H1 (cell line): Measurements from ENCODE around the gene PAQR4. TPM values are rescaled to one million over a fixed set of nuclear protein-coding genes. Genes with fewer than 3 reads are reported as not detected.

Experiments used
- CTCF ChIA-PET: fragments of 300-600 bp; sonication (Branson Sonifier 250); formaldehyde crosslinking; loops from one replicate; lab custom pipeline; 2021; ENCODE audit not compliant: partially characterized antibody; lab: Charles Lee
- POLR2A ChIA-PET: fragments of 300-600 bp; sonication (Branson Sonifier 250); formaldehyde crosslinking; loops from one replicate; lab custom pipeline; 2021; ENCODE audit warnings: inconsistent platforms; ENCODE audit not compliant: partially characterized antibody; lab: Charles Lee
- DNase-seq, 2 experiments: peaks; one replicate each; pipeline versions ENCODE4 v3.0.0 to v3.0.0-alpha.2; 2010 to 2022; ENCODE audit warnings: low spot score in 2 of 2, low read depth in 1 of 2, mixed read lengths in 1 of 2
- FAIRE-seq: peaks from 2 replicates; lab custom pipeline; 2011; peaks lifted over from hg19 to GRCh38; lab: Jason Lieb, UNC
- H2AFZ ChIP-seq: 2 replicates; pipeline ENCODE4 v1.8.1; 2012; ENCODE audit warnings: low read length, inconsistent platforms
- H2AK5ac ChIP-seq: 2 replicates; pipeline ENCODE4 v1.6.1; 2013; ENCODE audit warnings: low read depth, low read length
- H2BK120ac ChIP-seq: replicated peaks from 2 replicates; pipeline ENCODE3; 2013; ENCODE audit warnings: low read depth, low read length, inconsistent platforms
- H2BK12ac ChIP-seq: 2 replicates; pipeline ENCODE4 v1.6.1; 2013; ENCODE audit warnings: low read depth, low read length
- H2BK15ac ChIP-seq: 2 replicates; pipeline ENCODE4 v1.6.1; 2013; ENCODE audit warnings: low read length
- H2BK20ac ChIP-seq: 2 replicates; pipeline ENCODE4 v1.6.1; 2013; ENCODE audit warnings: low read length
- H2BK5ac ChIP-seq: 2 replicates; pipeline ENCODE4 v1.6.1; 2013; ENCODE audit warnings: low read depth, low read length
- H3K14ac ChIP-seq: 2 replicates; pipeline ENCODE4 v1.6.1; 2013; ENCODE audit warnings: inconsistent platforms; ENCODE audit not compliant: insufficient read length
- H3K18ac ChIP-seq: 2 replicates; pipeline ENCODE4 v1.6.1; 2013; ENCODE audit warnings: low read length; ENCODE audit errors: extremely low read depth
- H3K23ac ChIP-seq: 2 replicates; pipeline ENCODE4 v1.6.1; 2013; ENCODE audit warnings: inconsistent platforms; ENCODE audit not compliant: insufficient read length
- H3K23me2 ChIP-seq: 2 replicates; pipeline ENCODE4 v1.6.1; 2013; ENCODE audit warnings: low read depth, low read length
- H3K27ac ChIP-seq: 2 replicates; pipeline ENCODE4 v1.6.1; 2011; ENCODE audit warnings: low read depth, low read length, inconsistent platforms
- H3K27me3 ChIP-seq, 4 experiments: replicated peaks in 1 of 4; 1 replicate in 1 of 4; 2 replicates in 3 of 4; pipeline versions ENCODE4 v1.6.1 to v1.8.1; 2011 to 2013; ENCODE audit warnings: low read length in 3 of 4, mild to moderate bottlenecking in 3 of 4, inconsistent platforms in 2 of 4, mixed read lengths in 2 of 4, moderate library complexity in 1 of 4; ENCODE audit not compliant: control insufficient read depth in 3 of 4, insufficient read depth in 3 of 4; ENCODE audit errors: extremely low read depth in 1 of 4
- H3K36me3 ChIP-seq, 4 experiments: 2 replicates each; pipeline versions ENCODE4 v1.6.1 to v1.8.1; 2011 to 2013; ENCODE audit warnings: mild to moderate bottlenecking in 4 of 4, low read length in 3 of 4, moderate library complexity in 2 of 4, control low read depth in 1 of 4, inconsistent platforms in 1 of 4; ENCODE audit not compliant: insufficient read depth in 4 of 4, control insufficient read depth in 2 of 4
- H3K4ac ChIP-seq: replicated peaks from 2 replicates; pipeline ENCODE3; 2013; ENCODE audit warnings: low read length, low read depth, mixed read lengths, inconsistent platforms; ENCODE audit not compliant: insufficient read length
- H3K4me1 ChIP-seq, 4 experiments: replicated peaks in 1 of 4; 1 replicate in 1 of 4; 2 replicates in 3 of 4; pipeline versions ENCODE4 v1.6.1 to v1.8.1; 2011 to 2013; ENCODE audit warnings: low read length in 3 of 4, inconsistent platforms in 2 of 4, mixed read lengths in 1 of 4; ENCODE audit not compliant: insufficient read depth in 4 of 4, control insufficient read depth in 3 of 4
- H3K4me2 ChIP-seq, 2 experiments: 2 replicates each; pipeline versions ENCODE4 v1.6.1 to v1.8.1; 2011 to 2013; ENCODE audit warnings: low read depth in 2 of 2, low read length in 2 of 2, control low read depth in 1 of 2, inconsistent platforms in 1 of 2, mild to moderate bottlenecking in 1 of 2; ENCODE audit not compliant: insufficient read depth in 1 of 2
- H3K4me3 ChIP-seq, 4 experiments: fragments of 200-600, 300-600 bp in 1 of 4; sonication (generic), shearing (Covaris generic), sonication (Bioruptor Twin) in 1 of 4; 2 replicates each; pipeline versions ENCODE4 v1.5.1 to v1.8.1; 2011 to 2016; ENCODE audit warnings: low read length in 4 of 4, low read depth in 3 of 4, control low read depth in 2 of 4, inconsistent platforms in 2 of 4, mild to moderate bottlenecking in 2 of 4, mixed read lengths in 1 of 4, moderate library complexity in 1 of 4; ENCODE audit not compliant: insufficient read depth in 2 of 4; ENCODE audit errors: extremely low read depth in 1 of 4
- H3K56ac ChIP-seq: replicated peaks from 2 replicates; pipeline ENCODE3; 2013; ENCODE audit warnings: low read depth, mild to moderate bottlenecking, mixed read lengths, low read length, inconsistent platforms; ENCODE audit not compliant: insufficient read length
- H3K79me1 ChIP-seq: 2 replicates; pipeline ENCODE4 v1.6.1; 2013; ENCODE audit warnings: low read depth, low read length, control low read depth
- H3K79me2 ChIP-seq, 2 experiments: 2 replicates each; pipeline versions ENCODE4 v1.6.1 to v1.8.1; 2012 to 2013; ENCODE audit warnings: low read length in 2 of 2, mild to moderate bottlenecking in 2 of 2, inconsistent platforms in 1 of 2; ENCODE audit not compliant: insufficient read depth in 2 of 2, control insufficient read depth in 1 of 2
- H3K9ac ChIP-seq, 4 experiments: replicated peaks in 1 of 4; 1 replicate in 1 of 4; 2 replicates in 3 of 4; pipeline versions ENCODE4 v1.6.1 to v1.8.1; 2011 to 2013; ENCODE audit warnings: low read depth in 3 of 4, low read length in 3 of 4, control low read depth in 2 of 4, mild to moderate bottlenecking in 2 of 4, moderate library complexity in 2 of 4, inconsistent platforms in 1 of 4; ENCODE audit errors: extremely low read depth in 1 of 4
- H3K9me3 ChIP-seq, 2 experiments: 2 replicates each; pipeline versions ENCODE4 v1.6.1 to v1.8.1; 2012 to 2013; ENCODE audit warnings: mild to moderate bottlenecking in 2 of 2, moderate library complexity in 2 of 2, control low read depth in 1 of 2, inconsistent platforms in 1 of 2, low read depth in 1 of 2, low read length in 1 of 2, mixed read lengths in 1 of 2; ENCODE audit not compliant: insufficient read depth in 2 of 2
- H4K20me1 ChIP-seq, 2 experiments: replicated peaks in 1 of 2; 2 replicates each; pipeline versions ENCODE3 to v1.8.1; 2011 to 2013; ENCODE audit warnings: inconsistent platforms in 2 of 2, low read length in 2 of 2, mild to moderate bottlenecking in 1 of 2; ENCODE audit not compliant: insufficient read depth in 2 of 2, control insufficient read depth in 1 of 2
- H4K5ac ChIP-seq: 2 replicates; pipeline ENCODE4 v1.6.1; 2013; ENCODE audit warnings: low read length, low read depth, mixed read lengths, inconsistent platforms; ENCODE audit not compliant: insufficient read length
- H4K8ac ChIP-seq: 2 replicates; pipeline ENCODE4 v1.8.0; 2013; ENCODE audit warnings: mild to moderate bottlenecking, moderate library complexity, low read length, inconsistent platforms; ENCODE audit not compliant: insufficient read depth; ENCODE audit errors: extremely low read depth
- H4K91ac ChIP-seq: replicated peaks from 2 replicates; pipeline ENCODE3; 2013; ENCODE audit warnings: low read length, mixed read lengths, inconsistent platforms; ENCODE audit not compliant: insufficient read length
- BRCA1 ChIP-seq: IDR thresholded peaks from 2 replicates; pipeline ENCODE4 v1.6.1; 2012; ENCODE audit warnings: low read depth, low read length, improper control_type of control experiment
- CTBP2 ChIP-seq: IDR thresholded peaks from 2 replicates; pipeline ENCODE4 v1.7.0; 2011; ENCODE audit warnings: borderline replicate concordance, mild to moderate bottlenecking, moderate library complexity, mixed read lengths, low read length; ENCODE audit not compliant: insufficient read depth, insufficient read length
- GTF2F1 ChIP-seq: IDR thresholded peaks from 2 replicates; pipeline ENCODE4 v1.6.1; 2012; ENCODE audit warnings: low read depth, low read length, improper control_type of control experiment, borderline replicate concordance
- SP4 ChIP-seq: IDR thresholded peaks from 2 replicates; pipeline ENCODE4 v1.6.1; 2012; ENCODE audit warnings: low read length, inconsistent platforms
- SRF ChIP-seq: IDR thresholded peaks from 2 replicates; pipeline ENCODE4 v1.6.1; 2011; ENCODE audit warnings: mild to moderate bottlenecking, low read depth, low read length, moderate library complexity
- YY1 ChIP-seq: IDR thresholded peaks from 2 replicates; pipeline ENCODE4 v1.6.1; 2011; ENCODE audit warnings: low read depth, mild to moderate bottlenecking, low read length
- WGBS, 2 experiments: shearing (Covaris generic) in 1 of 2; methylation state at CpG; one replicate each; pipeline versions ENCODE4 v1.1.6 to v1.1.7; 2013 to 2015; ENCODE audit warnings: low lambda C conversion rate in 2 of 2, mixed read lengths in 2 of 2, inconsistent platforms in 1 of 2, low coverage in 1 of 2, missing lambda C conversion rate in 1 of 2; ENCODE audit not compliant: insufficient replicate concordance in 2 of 2, insufficient coverage in 1 of 2, insufficient read length in 1 of 2; ENCODE audit errors: extremely low coverage in 1 of 2, missing lambda C conversion rate in 1 of 2; 5-methylcytosine and 5-hydroxymethylcytosine counted together
- polyA plus RNA-seq, 7 experiments: library from polyadenylated mRNA; depleted of rRNA in 3 of 7; stranded (reverse) in 5 of 7; unstranded in 2 of 7; fragments of >200 nt in 5 of 7; fragments of 200-250 nt in 2 of 7; gene quantifications; 1 replicate in 5 of 7; 2 replicates in 1 of 7; 4 replicates in 1 of 7; pipeline versions ENCODE4 v1.2.1 to v1.2.3, GENCODE V29; 2011 to 2013; ENCODE audit warnings: missing spikeins in 2 of 7, mixed read lengths in 2 of 7
- total RNA-seq: library from RNA; stranded (reverse); fragmentation: NEBNext Ultra II Directional; extraction: Animal tissue kit (Norgen Biotek cat#: 25700); gene quantifications from 2 replicates; pipeline ENCODE4 v1.2.1, GENCODE V29; 2021

Gene PAQR4
- total and polyA plus RNA-seq, 2 of the 8 experiments (the other 6 are each of a cell fraction or from before 2014, with no cell fraction given): 28.2 to 34.6 TPM

DNA sequence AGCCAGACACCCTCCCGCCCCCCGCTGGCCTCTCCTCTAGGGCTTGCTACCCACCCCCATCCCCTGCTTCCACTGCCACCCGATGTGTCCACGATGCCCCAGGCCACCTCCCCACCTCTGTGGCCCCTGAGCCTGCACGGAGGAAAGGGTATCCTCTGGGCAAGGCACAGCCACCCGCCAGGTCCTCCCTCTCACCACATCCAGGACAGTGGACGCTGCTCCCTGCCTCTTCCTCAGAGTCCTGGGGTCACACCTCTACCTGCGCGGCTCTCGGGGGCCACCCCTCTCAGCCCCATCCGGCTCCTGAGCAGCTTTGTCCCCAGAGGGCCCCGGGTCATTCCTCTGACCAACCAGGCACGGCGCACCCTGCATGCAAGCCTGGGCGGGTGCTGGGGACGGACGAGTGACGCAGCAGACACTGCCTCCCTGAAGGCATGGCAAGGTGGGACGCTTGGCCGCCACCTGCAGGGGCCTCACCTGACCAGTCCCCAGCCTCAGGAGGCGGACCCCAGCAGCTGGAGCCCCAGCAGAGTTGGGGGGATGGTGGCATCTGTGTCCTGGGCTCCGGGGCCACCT is 32.6 kb upstream of the PAQR4 start:
- H3K23ac ChIP-seq: no peak overlapping the region
- H3K36me3 ChIP-seq: peaks cover 0 to 15% (median 7%) of the 10 kb centered on the region in 4 experiments; a peak in 4 of 8 replicates
- H3K4ac ChIP-seq: no peak overlapping the region
- no peak overlapping the region for H3K4me3 ChIP-seq
- H4K91ac ChIP-seq: no peak overlapping the region
- H3K79me1 ChIP-seq: no peaks in the 10 kb centered on the region; the same call in 1 of the 2 replicates
- H3K23me2 ChIP-seq: no peaks in the 10 kb centered on the region
- H3K14ac ChIP-seq: no peak overlapping the region
- no peaks in the 10 kb centered on the region for H3K27me3 ChIP-seq
- no peak for FAIRE-seq
- CTCF ChIA-PET: interaction anchor here (0.7 to 1.8 kb wide), 2 partner anchors 9 to 144 kb away, joined by 3 to 6 read pairs; no protein-coding TSS in a partner anchor
- no peaks in the 10 kb centered on the region for H3K9me3 ChIP-seq
- no peaks in the 10 kb centered on the region for H3K79me2 ChIP-seq
- TF ChIP-seq GTF2F1 (no peak), CTBP2 (no peak), BRCA1 (no peak), YY1 (no peak), SP4 (no peak), SRF (no peak)
- no peak for DNase-seq
- no peak overlapping the region for H3K27ac ChIP-seq
- H3K9ac ChIP-seq: no peak overlapping the region
- no peak overlapping the region for H2BK12ac ChIP-seq
- no peak overlapping the region for H3K18ac ChIP-seq
- 92% methylated on average over 21 of the region's 22 CpGs; no CpG with 5 or more reads in 1 of the 2 experiments for WGBS, 2 experiments
- POLR2A ChIA-PET: interaction anchor here (0.7 to 1.4 kb wide), 4 partner anchors 10 to 67 kb away, joined by 3 to 4 read pairs (median 3); no protein-coding TSS in a partner anchor
- no peak overlapping the region for H2AFZ ChIP-seq
- no peaks in the 10 kb centered on the region; a peak in 1 of 7 replicates for H3K4me1 ChIP-seq
- H3K56ac ChIP-seq: no peak overlapping the region
- no peak overlapping the region for H4K5ac ChIP-seq
- no peak overlapping the region for H2BK120ac ChIP-seq
- no peak overlapping the region for H2BK5ac ChIP-seq
- no peak overlapping the region for H2AK5ac ChIP-seq
- H2BK15ac ChIP-seq: no peak overlapping the region
- no peak overlapping the region for H4K8ac ChIP-seq
- no peaks in the 10 kb centered on the region for H4K20me1 ChIP-seq
- no peak overlapping the region for H2BK20ac ChIP-seq
- no peak overlapping the region for H3K4me2 ChIP-seq
